Esophagus squamous epithelium (tissue), 5 donors: Measurements from ENCODE around the gene PI4KA. TPM values are rescaled to one million over a fixed set of nuclear protein-coding genes. Genes with fewer than 3 reads are reported as not detected.
"Not testable (repeated sequence)": the region's sequence is repeated elsewhere in the genome, so short reads cannot be mapped to it uniquely, and the experiment has no call there.

Source experiments
- DNase-seq: peaks from one replicate; lab custom pipeline; 2025; lab: John Stamatoyannopoulos, UW
- H3K27ac ChIP-seq, 4 donors: fragments of 200-600 bp; sonication (generic); one replicate each; pipeline ENCODE4 v1.5.1; 2016 to 2019; ENCODE audit warnings: mild to moderate bottlenecking in 1 of 4
- H3K27me3 ChIP-seq, 4 donors: fragments of 200-600 bp; sonication (generic); 1 replicate in 3 of 4; 2 replicates in 1 of 4; pipeline versions ENCODE4 v1.5.1 to v1.6.0; 2017 to 2021; ENCODE audit warnings: antibody characterized with exemption in 1 of 4
- H3K36me3 ChIP-seq, 3 donors: fragments of 200-600 bp; sonication (generic); one replicate each; pipeline ENCODE4 v1.5.1; 2016 to 2019
- H3K4me1 ChIP-seq, 3 donors: fragments of 200-600 bp; sonication (generic); one replicate each; pipeline ENCODE4 v1.5.1; 2017 to 2019
- H3K4me3 ChIP-seq, 4 donors: fragments of 200-600 bp; sonication (generic); 1 replicate in 3 of 4; 2 replicates in 1 of 4; pipeline ENCODE4 v1.5.1; 2016 to 2019; ENCODE audit warnings: mild to moderate bottlenecking in 2 of 4, moderate library complexity in 1 of 4
- H3K9me3 ChIP-seq, 3 donors: fragments of 200-600 bp; sonication (generic); one replicate each; pipeline ENCODE4 v1.5.1; 2016 to 2019
- CTCF ChIP-seq, 6 experiments: fragments of 450-650 bp in 4 of 6; fragments of 200-600 bp in 2 of 6; sonication (generic) in 2 of 6; IDR thresholded peaks; one replicate each; pipeline ENCODE4 v1.5.1; 2016 to 2019; ENCODE audit warnings: antibody characterized with exemption in 6 of 6, mild to moderate bottlenecking in 4 of 6, moderate library complexity in 4 of 6
- POLR2A ChIP-seq, 4 donors: fragments of 450-650 bp; IDR thresholded peaks; one replicate each; pipeline ENCODE4 v1.6.1; 2017; ENCODE audit warnings: antibody characterized with exemption in 4 of 4, mild to moderate bottlenecking in 4 of 4, moderate library complexity in 3 of 4
- WGBS, 2 donors: methylation state at CpG; one replicate each; pipeline ENCODE4 v1.1.5; 2018; 5-methylcytosine and 5-hydroxymethylcytosine counted together
- intact Hi-C: fragments of 100-400 bp; cut with DNase I; formaldehyde crosslinking; loops from one replicate; pipeline ENCODE4 v1.15.0; 2022
- total RNA-seq, 4 donors: library from RNA; depleted of rRNA; stranded (reverse); fragments of >200 nt; gene quantifications; one replicate each; pipeline ENCODE4 v1.1.0, GENCODE V29; 2016
- donor health status: DM: yes; HTN: yes; CAD: no.

Gene PI4KA
- total RNA-seq, 4 donors from 2014 or later: 25.4 to 48.6 (median 33.8) TPM

GRCh38 chr22:20724676-20725454, 133.7 kb downstream of the PI4KA start:
- intact Hi-C loops: no loop called here
- 97 to 98% methylated on average over 5 to 9 of the region's 9 CpGs for WGBS, 2 donors
- Histone ChIP-seq H3K36me3 (peaks cover 11 to 78% (median 25%) of the 10 kb centered on the region in 3 donors), H3K4me1 (no peaks in the 10 kb centered on the region), H3K9me3 (no peaks in the 10 kb centered on the region), H3K27ac (no peak overlapping the region), H3K4me3 (no peak overlapping the region), H3K27me3 (no peaks in the 10 kb centered on the region)
- no peak for TF ChIP-seq CTCF (IDR thresholded peaks at IDR 0.05)
- TF ChIP-seq POLR2A (IDR thresholded peaks at IDR 0.05): no peak
- DNase-seq: no peak

- Histone ChIP-seq H3K27ac (no peak overlapping the region), H3K27me3 (no peaks in the 10 kb centered on the region), H3K4me1 (no peaks in the 10 kb centered on the region), H3K4me3 (no peak overlapping the region), H3K36me3 (peaks cover 5 to 64% (median 9%) of the 10 kb centered on the region in 3 donors), H3K9me3 (no peaks in the 10 kb centered on the region)
- TF ChIP-seq POLR2A (IDR thresholded peaks at IDR 0.05): no peak
- no peak for TF ChIP-seq CTCF (IDR thresholded peaks at IDR 0.05)
- 82 to 84% methylated on average over 8 to 11 of the region's 13 CpGs for WGBS, 2 donors
- intact Hi-C loops: no loop called here
- no peak for DNase-seq
Observed at GRCh38 chr22:20721409-20722218, 137.0 kb downstream of the PI4KA start.

GRCh38 chr22:20720692-20721408, 137.8 kb downstream of the PI4KA start:
- Histone ChIP-seq H3K36me3 (peaks cover 0 to 63% (median 5%) of the 10 kb centered on the region in 3 donors), H3K4me1 (no peaks in the 10 kb centered on the region), H3K9me3 (no peaks in the 10 kb centered on the region), H3K27ac (no peak overlapping the region), H3K27me3 (no peaks in the 10 kb centered on the region), H3K4me3 (no peak overlapping the region)
- DNase-seq: no peak
- 89 to 90% methylated on average over 9 to 12 of the region's 13 CpGs for WGBS, 2 donors
- TF ChIP-seq POLR2A (IDR thresholded peaks at IDR 0.05): no peak
- TF ChIP-seq CTCF (IDR thresholded peaks at IDR 0.05): no peak
- intact Hi-C loops: no loop called here

GRCh38 chr22:20718727-20719126, 139.9 kb downstream of the PI4KA start:
- WGBS, 2 donors: 92 to 97% methylated on average over 4 to 5 of the region's 13 CpGs
- H3K9me3 ChIP-seq, H3K4me3 ChIP-seq, H3K4me1 ChIP-seq, DNase-seq, H3K27me3 ChIP-seq, H3K27ac ChIP-seq, intact Hi-C loops: not testable (repeated sequence)
- H3K36me3 ChIP-seq: peaks cover 0 to 61% (median 5%) of the 10 kb centered on the region in 3 donors

- H3K36me3 ChIP-seq: peaks cover 0 to 68% (median 5%) of the 10 kb centered on the region in 3 donors
- intact Hi-C loops, H3K4me3 ChIP-seq, H3K27me3 ChIP-seq, H3K9me3 ChIP-seq, DNase-seq, H3K27ac ChIP-seq, H3K4me1 ChIP-seq: not testable (repeated sequence)
- 81 to 96% methylated on average over 3 to 5 of the region's 7 CpGs for WGBS, 2 donors
Observed at GRCh38 chr22:20717981-20718380, 140.6 kb downstream of the PI4KA start.

GRCh38 chr22:20717213-20717866, 141.3 kb downstream of the PI4KA start:
- intact Hi-C loops, H3K9me3 ChIP-seq, H3K27ac ChIP-seq, H3K4me3 ChIP-seq, H3K4me1 ChIP-seq, DNase-seq, H3K27me3 ChIP-seq: not testable (repeated sequence)
- 87 to 89% methylated on average over 3 to 4 of the region's 17 CpGs for WGBS, 2 donors
- H3K36me3 ChIP-seq: peaks cover 0 to 68% (median 5%) of the 10 kb centered on the region in 3 donors

- H3K36me3 ChIP-seq: peaks cover 0 to 61% (median 5%) of the 10 kb centered on the region in 3 donors
- H3K27me3 ChIP-seq, H3K9me3 ChIP-seq, H3K4me3 ChIP-seq, H3K27ac ChIP-seq, H3K4me1 ChIP-seq, intact Hi-C loops, DNase-seq: not testable (repeated sequence)
- WGBS, 2 donors: 100% methylated on average over 1 of the region's 13 CpGs; no CpG with 5 or more reads in 1 of the 2 donors
Observed at GRCh38 chr22:20713116-20713515, 145.5 kb downstream of the PI4KA start.

GRCh38 chr22:20709966-20710365, 148.6 kb downstream of the PI4KA start:
- WGBS, 2 donors: 95% methylated on average over 7 of the region's 11 CpGs; no CpG with 5 or more reads in 1 of the 2 donors
- not testable (repeated sequence) for H3K4me3 ChIP-seq, H3K27me3 ChIP-seq

More at GRCh38 chr22:20709966-20710365, 148.6 kb downstream of the PI4KA start:
- intact Hi-C loops, H3K9me3 ChIP-seq, H3K4me1 ChIP-seq, DNase-seq, H3K27ac ChIP-seq: not testable (repeated sequence)
- H3K36me3 ChIP-seq: peaks cover 0 to 44% (median 8%) of the 10 kb centered on the region in 3 donors
